HG02840 (cell line): ENCODE measurements around the gene TECPR1.

Experiments
- ATAC-seq: cut with Tn5 transposase; IDR thresholded peaks from one replicate; pipeline ENCODE4 v1.9.1; 2021; ENCODE audit warnings: mild to moderate bottlenecking, moderate library complexity, moderate number of reproducible peaks; ENCODE audit not compliant: unreplicated experiment, low FRiP score

The TECPR1 gene

GRCh38 chr7:98170966-98171365 lies 81.1 kb downstream of the TECPR1 start:
- no peak for ATAC-seq

- no peak for ATAC-seq
Measured at GRCh38 chr7:98168904-98169621, 83.0 kb downstream of the TECPR1 start.

- ATAC-seq, result no peak
Measured at GRCh38 chr7:98168181-98168903, 83.7 kb downstream of the TECPR1 start.

GRCh38 chr7:98167653-98168052 lies 84.4 kb downstream of the TECPR1 start:
- no peak for ATAC-seq

- no peak for ATAC-seq
Measured at GRCh38 chr7:98166668-98166970, 85.4 kb downstream of the TECPR1 start.

- no peak for ATAC-seq
Measured at GRCh38 chr7:98165827-98166667, 86.0 kb downstream of the TECPR1 start.
